HG02870 (cell line): ENCODE data around the gene HPSE2.

Source experiments
- ATAC-seq: cut with Tn5 transposase; IDR thresholded peaks from one replicate; pipeline ENCODE4 v1.9.1; 2021; ENCODE audit warnings: mild to moderate bottlenecking, moderate library complexity; ENCODE audit not compliant: unreplicated experiment

HPSE2 gene

DNA sequence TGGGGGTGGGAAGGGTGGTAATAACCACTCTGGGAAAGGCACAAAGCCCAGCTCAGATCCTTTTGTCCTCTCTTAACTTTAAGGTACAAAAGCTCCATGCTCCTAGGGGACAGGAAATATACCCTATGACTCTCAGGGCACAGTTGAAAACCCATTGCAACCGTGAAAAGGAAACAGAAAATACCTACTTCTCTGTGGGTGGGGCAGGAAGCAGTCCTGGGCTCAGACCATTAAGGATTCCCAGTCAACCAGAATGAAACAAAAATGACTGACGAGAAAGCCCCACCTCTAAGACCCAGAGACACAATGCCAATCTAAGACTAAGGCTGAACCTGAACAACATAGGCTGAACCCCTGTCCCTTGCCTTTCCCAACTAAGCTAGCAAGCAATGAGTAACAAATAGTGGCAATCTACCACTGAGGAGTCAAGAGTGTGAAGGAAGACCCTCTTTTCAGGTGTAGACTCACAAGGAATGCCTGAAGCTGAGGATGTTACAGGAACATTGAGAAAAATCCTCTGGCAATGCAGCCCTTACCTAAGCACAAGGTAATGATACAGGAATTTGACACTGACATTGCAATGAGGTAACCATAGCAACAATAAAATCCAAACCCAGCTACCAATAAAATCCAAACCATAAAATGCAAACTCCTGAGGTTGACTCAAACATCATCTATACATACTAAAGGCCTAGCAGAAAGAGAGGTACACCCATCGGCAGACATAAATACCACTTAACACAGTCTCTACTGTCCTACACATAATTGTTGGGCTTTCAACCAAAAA, 380.1 kb downstream of the HPSE2 start:
- no peak for ATAC-seq

DNA sequence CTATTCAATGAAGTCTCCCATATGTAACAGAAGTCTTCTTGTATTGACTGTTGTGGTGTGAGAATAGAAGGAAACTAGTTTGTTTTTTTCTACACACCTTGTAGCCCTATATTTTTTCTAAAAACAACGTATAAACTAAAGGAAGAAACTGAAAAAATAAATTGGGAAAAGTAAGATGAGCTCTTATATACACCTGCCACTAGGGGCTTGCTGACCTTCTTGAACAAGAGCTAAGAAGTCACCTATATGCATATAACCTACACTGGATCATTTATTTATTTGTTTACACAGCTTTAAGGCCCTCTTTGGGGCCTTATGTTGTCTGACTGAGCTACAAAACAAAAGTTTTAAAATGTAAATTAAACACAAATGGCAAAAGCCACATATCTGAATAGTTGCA, 383.0 kb downstream of the HPSE2 start:
- ATAC-seq = no peak

DNA sequence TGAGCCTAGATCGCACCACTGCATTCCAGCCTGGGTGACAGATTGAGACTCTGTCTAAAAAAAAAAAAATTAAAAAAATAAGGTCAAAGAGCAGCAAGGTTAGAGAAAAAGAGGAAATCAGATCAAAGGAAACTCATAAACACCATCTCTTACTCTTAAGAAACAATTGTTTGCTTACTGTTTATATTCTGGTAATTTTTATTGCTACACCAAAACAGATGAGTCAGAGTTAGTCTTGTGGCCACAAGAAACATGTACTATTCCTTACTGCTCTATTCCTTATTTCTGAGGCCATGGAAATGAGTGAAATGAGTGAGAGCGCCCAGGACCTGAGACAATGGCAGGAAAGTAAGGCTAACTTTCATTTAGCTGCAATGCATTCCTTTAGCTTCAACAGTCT, 387.3 kb downstream of the HPSE2 start:
- no peak for ATAC-seq

- ATAC-seq = no peak
These were observed 388.9 kb downstream of the HPSE2 start for GRCh38 chr10:98846787-98847186.

DNA sequence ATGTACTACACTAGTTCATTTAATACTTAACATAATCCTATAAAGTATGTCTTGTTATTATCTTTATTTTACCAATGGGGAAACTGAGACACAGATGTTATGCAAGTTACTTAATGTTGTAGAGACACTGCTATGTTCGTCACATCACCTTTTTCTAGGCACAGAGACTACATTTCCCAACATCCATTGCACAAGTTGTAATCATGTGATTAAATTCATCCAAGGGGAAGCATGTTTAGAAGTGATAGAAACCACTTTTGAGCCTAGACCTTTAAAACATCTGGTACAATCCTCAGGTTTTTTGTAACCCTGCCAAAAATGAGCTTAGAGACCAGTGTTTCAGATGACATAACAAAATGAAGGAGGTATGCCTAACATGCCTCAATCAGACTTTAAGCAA, 402.1 kb downstream of the HPSE2 start:
- no peak for ATAC-seq

DNA sequence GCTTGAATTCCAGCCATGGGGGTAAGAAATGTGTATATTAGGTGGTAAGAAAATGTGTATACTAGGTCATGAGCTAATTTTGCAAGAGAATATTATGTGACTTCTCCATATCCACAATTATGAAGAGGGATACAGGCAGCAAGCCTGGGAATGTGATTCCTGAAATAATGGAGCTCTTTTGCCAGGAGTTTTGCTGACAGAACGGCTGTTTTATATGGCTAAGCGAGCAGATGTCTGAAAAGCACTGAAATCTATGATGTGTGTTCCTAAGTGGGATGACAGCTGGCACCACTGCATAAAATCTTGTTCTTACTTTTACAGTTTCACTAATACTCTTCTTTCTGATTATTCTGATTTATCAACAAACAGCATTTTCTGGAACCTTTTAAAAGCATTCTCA, 402.9 kb downstream of the HPSE2 start:
- ATAC-seq = no peak

- ATAC-seq = no peak
These were observed 403.5 kb downstream of the HPSE2 start for GRCh38 chr10:98832196-98832595.

- no peak for ATAC-seq
These were observed 404.3 kb downstream of the HPSE2 start for GRCh38 chr10:98831391-98831790.

- no peak for ATAC-seq
These were observed 409.9 kb downstream of the HPSE2 start for GRCh38 chr10:98825741-98826140.

GRCh38 chr10:98817396-98817795, 418.3 kb downstream of the HPSE2 start:
- no peak for ATAC-seq

- ATAC-seq = no peak
These were observed 420.4 kb downstream of the HPSE2 start for GRCh38 chr10:98815039-98815885.

GRCh38 chr10:98814470-98814869, 421.2 kb downstream of the HPSE2 start:
- no peak for ATAC-seq

DNA sequence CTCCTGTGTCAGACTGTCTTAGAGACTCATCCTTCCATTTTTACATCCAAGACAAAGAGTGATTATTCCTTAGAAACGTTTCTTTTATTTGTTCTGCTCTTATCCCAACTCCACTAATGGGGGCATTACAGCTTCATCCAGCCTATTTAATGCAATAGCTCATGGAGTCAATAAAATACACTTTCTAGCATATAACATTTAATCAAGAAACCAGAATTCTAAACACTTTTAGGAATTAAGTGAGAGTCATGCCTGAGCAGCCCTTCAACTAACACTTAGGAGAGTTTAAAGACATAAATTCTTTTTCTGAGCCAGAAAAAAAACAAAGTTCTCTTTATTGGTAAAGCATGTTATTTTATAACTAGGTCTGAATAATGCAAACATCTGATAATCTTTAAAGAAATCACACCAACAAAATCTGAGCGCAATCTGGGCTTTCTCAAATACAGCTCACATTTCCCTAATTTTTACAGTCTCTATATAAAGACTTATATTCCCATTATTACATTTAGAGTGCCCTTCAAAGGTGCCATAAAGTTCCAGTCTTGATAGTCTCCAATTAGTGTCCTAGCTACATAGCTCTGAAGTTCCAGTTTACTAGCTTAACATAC, 427.3 kb downstream of the HPSE2 start:
- ATAC-seq = no peak

- ATAC-seq = no peak
These were observed 435.4 kb downstream of the HPSE2 start for GRCh38 chr10:98800263-98800662.

GRCh38 chr10:98795467-98795866, 440.2 kb downstream of the HPSE2 start:
- ATAC-seq = no peak

GRCh38 chr10:98790817-98791216, 444.8 kb downstream of the HPSE2 start:
- no peak for ATAC-seq

DNA sequence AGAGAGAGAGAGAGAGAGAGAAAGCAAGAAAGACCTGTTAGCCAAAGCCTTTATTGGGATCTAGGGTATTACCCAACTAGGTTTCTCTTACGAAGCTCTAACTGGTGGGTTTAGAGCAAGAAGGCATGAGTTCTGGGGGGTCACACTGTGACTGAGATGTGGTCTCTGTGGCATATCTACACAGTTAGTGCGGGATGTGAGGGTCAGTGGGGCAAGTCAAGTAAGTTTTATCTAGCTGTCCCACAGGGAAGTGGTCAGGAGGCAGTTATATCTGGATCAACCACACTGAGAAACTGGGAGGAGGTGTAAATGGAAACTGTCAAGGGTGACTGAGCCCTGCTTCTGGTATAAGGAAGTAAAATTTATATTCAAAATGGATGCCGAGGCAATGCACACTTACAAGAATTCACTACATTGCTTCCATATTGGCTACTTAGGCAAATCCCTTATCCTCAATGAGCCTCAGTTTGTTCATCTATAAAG, 457.3 kb downstream of the HPSE2 start:
- no peak for ATAC-seq

GRCh38 chr10:98758463-98758862, 477.2 kb downstream of the HPSE2 start:
- ATAC-seq = no peak

GRCh38 chr10:98748298-98748697, 487.4 kb downstream of the HPSE2 start:
- ATAC-seq = no peak

- no peak for ATAC-seq
These were observed 490.0 kb downstream of the HPSE2 start for GRCh38 chr10:98745645-98746044.

GRCh38 chr10:98720551-98720950, 515.1 kb downstream of the HPSE2 start:
- no peak for ATAC-seq

DNA sequence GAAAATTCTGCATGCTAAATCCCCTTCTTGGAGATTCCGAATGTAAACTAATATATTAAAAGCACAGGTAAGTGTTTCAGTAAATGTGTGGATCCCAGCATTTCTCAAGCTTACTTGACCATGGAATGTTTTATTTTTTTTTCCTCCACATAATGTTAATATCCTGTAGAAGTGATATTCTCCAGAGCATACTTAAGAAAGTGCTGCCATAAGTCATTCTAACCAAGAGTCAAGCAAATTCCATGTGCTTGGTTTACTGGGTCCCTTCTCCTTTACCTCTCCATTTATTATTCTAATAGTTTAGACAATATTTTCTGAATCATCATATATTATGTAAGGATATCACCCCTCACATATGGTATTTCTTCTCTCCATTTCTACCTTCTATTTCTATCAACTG, 522.1 kb downstream of the HPSE2 start:
- ATAC-seq = no peak
